NCI-H1436 treated with DMSO at 0.1 percent for 48 hours (cell line): ENCODE measurements around the gene AGA.

ENCODE experiments used
- DNase-seq: peaks from one replicate; lab custom pipeline; 2025; lab: John Stamatoyannopoulos, UW

AGA gene

DNA sequence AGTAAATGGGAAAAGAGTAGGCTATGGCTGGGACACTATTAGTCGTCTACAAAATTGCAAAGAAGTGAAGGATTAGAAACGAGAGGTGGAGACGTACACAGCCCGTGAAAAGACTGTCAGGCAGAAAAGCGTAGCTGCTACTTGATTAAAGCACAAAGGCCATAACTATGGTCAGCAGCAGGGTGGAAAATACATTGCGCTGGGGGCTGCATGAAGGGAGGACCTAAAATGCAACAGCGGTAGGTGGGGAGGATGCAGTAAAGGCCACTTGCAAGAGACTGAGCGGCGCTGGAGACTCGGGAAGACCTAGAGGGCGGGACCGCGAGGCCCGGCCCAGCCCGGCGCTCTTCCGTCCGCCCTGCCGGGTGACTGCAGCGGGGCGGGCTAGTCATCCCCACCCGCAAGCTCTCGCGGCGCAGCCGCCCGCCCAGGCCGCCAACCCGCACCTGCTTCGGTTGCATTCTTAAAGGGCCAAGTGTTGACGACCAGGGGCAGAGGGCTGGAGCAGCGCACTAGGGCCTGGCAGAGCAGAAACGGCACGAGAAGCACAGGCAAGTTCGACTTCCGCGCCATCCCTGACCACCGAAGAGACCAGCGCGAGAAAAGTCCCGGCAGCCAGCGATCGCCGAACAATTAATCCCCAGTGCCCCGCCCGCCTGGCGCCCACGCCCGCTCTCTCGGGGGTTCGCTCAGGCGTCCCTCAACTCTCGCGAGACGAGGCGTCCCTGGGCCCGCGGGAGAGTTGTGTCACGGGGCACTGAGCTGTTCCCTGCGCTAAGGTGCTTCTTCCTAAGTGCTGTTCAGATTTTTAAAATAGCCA lies at the start of gene AGA:
Gene AGA (minus strand): TSS at position 635 of the 820 bp plus-strand sequence. CDS start 62 bp downstream, at position 573.
- DNase-seq = peak; percentile 67

GRCh38 chr4:177492022-177492421 lies 49.8 kb upstream of the AGA start:
- DNase-seq = no peak

DNA sequence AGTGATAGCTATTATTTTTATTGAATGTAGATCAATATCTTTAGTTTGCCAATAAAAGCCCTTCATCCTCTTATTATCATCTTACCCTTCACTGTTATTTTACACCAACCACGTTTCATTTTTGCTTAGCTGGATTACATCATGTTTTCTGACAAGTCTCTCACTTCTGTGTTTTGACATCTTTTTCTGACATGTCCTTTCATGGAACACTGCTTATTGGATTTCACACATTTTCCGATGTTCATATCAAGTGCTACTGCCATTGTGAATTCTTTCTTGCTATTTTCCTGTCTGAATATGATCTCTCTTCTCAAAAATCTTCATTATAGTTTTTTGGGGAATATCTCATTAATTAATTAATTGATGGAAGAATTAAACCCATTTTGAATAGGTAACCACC lies 48.5 kb upstream of the AGA start:
- no peak for DNase-seq

GRCh38 chr4:177489471-177490246 lies 47.4 kb upstream of the AGA start:
- no peak for DNase-seq

GRCh38 chr4:177487977-177488376 lies 45.7 kb upstream of the AGA start:
- no peak for DNase-seq

DNA sequence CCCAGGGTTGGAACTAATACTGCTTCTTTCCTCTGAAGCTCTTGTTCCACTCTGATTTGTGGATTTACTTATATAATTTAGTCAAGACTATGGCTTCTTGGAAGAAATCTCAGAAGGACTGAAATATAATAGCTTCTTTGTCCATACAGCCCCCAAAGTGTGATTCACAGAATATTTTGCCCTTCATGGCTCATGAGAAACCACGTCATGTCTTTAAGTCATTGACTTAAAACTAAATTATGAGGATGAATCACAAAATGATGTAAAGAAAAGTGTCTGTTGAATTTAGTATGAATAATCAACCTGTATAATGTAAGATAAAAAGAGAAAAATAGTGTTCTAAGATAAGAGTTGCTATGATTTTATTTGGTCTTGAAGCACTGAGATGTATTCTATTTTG lies 43.3 kb upstream of the AGA start:
- DNase-seq = no peak

- no peak for DNase-seq
Measured at GRCh38 chr4:177484613-177485021, 42.4 kb upstream of the AGA start.

- no peak for DNase-seq
Measured at GRCh38 chr4:177483760-177484159, 41.5 kb upstream of the AGA start.

DNA sequence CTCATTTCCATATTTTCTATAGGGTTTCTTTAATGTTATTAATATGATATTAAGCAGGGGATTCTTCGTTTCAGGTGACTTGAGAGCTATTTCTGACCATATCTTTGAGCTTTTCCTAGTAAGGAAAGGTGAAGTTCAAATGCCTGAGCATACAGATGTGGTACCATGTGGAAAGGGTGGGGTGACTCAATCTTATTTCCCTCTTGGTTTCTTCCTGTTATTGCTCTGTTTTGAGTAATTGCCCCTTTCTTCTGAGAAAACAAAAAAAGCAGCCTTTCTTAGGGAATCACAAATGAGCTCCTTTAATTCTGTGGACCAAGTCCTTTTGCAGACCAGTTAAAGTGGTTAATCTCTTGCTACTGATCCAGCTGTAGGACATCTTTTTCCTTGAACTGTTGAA lies 41.0 kb upstream of the AGA start:
- DNase-seq = no peak

DNA sequence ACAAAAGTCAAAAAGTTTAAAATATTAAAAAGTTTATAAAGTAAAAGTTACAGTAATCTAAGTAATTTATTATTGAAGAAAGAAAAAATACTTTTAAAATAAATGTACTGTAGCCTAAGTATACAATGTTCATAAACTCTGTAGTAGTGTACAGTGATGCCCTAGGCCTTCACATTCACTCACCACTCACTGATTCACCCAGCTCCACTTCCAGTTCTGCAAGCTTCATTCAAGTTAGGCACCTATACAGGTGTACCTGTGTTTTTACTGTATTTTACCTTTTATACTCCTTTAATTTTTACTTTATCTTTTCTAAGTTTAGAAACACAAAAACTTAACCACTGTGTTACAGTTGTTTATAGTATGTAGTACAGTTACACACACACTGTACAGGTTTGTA lies 40.1 kb upstream of the AGA start:
- DNase-seq = no peak

DNA sequence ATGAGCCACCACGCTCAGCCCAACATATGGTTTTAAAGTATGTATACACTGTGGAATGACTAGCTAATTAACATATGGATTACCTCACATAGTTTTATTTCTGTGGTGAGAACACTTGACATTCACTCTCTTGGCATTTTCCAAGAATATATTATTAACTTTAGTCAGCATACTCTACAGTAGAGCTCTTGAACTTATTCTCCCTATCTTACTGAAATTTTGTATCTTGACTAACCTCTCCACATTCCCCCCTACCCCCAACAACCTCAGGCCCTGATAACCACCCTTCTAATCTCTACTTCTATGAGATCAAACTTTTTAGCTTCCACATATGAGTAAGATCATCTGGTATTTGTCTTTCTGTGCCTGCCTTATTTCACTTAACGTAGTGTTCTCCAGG lies 38.6 kb upstream of the AGA start:
- DNase-seq = no peak

GRCh38 chr4:177479063-177479462 lies 36.8 kb upstream of the AGA start:
- no peak for DNase-seq

GRCh38 chr4:177478496-177478895 lies 36.3 kb upstream of the AGA start:
- DNase-seq = no peak

GRCh38 chr4:177473991-177474390 lies 31.8 kb upstream of the AGA start:
- DNase-seq = no peak

DNA sequence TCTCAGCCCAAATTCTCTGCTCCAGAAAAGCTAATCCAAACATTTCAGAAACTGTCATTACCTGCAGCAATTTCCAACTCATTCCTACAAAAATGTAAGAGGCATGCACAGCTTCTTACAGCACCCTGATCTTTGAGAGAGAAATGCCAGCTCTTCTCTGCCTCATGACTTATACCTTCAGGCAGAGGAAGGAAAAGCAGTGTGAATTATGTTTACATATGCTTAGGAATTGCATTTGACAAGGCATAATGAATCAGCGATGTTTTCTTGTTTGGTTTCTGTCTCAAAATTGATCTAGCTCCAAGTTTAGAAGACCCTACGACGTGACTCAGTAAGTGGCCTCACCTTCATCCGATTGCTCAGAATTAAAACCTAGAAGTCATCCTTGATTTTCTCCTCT lies 21.8 kb upstream of the AGA start:
- DNase-seq = no peak

- DNase-seq = no peak
Measured at GRCh38 chr4:177461606-177462005, 19.4 kb upstream of the AGA start.

DNA sequence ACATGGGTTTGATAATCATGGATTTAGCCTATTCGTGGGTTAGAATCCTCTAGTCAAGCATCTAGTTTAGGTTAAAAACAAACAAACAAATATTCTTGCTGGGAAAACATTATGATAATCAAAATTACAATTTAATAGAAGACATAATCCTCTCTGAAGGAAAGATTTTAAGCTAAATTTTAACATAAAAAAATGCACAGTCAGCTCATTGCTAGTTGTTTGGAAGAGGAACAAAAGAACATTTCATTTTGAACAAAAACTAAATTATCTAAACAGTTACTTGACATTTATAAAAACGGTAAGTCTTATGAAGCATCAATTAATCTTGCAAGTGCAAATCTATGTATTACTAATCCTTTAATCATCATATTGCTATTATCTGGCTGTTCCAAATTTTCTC lies 18.2 kb upstream of the AGA start:
- no peak for DNase-seq

DNA sequence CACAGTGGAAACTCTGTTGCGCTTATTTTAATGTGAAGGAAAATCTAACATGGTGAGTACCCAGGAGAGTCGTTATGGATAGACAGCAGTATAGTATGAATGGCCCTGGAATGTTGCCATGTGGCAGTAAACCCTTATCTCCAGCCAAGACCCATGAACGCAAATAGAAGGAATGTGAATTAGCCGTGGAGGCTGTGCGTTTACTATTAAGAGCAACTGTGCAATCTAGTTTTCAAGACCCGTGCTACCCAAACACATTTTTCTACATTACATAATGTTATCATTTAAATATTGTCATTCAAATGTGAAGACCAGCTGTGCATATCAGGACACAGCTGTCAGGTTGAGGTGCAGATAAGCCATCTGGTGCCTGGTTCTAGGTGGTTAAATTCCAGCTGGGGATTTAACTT lies 13.3 kb upstream of the AGA start:
- no peak for DNase-seq

DNA sequence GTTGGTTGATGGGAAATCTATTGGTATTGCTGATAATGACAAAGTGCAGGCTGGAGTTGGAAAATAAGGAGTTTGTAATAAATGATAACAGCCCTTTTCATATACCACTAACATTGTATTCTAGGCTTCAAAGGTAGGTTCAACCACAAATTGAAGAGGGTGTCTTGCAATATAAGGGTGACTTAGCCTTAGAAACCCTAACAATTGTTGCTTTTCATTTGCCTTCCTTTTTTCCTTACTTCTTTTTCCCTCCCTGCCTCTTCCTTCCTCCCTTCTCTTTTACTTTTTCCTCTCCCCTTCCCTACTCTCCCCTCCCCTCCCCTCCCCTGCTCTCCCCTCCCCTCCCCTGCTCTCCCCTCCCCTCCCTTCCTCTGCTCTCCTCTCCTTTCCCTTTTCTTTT lies 10.9 kb upstream of the AGA start:
- DNase-seq = no peak

- no peak for DNase-seq
Measured at GRCh38 chr4:177451108-177451500, 8.9 kb upstream of the AGA start.

GRCh38 chr4:177450426-177451107 lies 8.3 kb upstream of the AGA start:
- no peak for DNase-seq

GRCh38 chr4:177448850-177449249 lies 6.6 kb upstream of the AGA start:
- no peak for DNase-seq
